Uterus (tissue), 2 donors: ENCODE results near the gene RAB21.

ENCODE experiments used
- CTCF ChIP-seq, 4 experiments: fragments of 200-600 bp in 2 of 4; fragments of 450-650 bp in 2 of 4; sonication (generic) in 2 of 4; IDR thresholded peaks; one replicate each; pipeline ENCODE4 v1.5.1; 2016 to 2019; ENCODE audit warnings: antibody characterized with exemption in 4 of 4, mild to moderate bottlenecking in 2 of 4, moderate library complexity in 1 of 4
- POLR2A ChIP-seq, 2 donors: fragments of 450-650 bp; IDR thresholded peaks; one replicate each; pipeline ENCODE4 v1.6.1; 2016; ENCODE audit warnings: antibody characterized with exemption in 2 of 2, mild to moderate bottlenecking in 1 of 2, moderate library complexity in 1 of 2

- no peak for TF ChIP-seq CTCF (IDR thresholded peaks at IDR 0.05)
- TF ChIP-seq POLR2A (IDR thresholded peaks at IDR 0.05) = no peak
Measured at GRCh38 chr12:71800177-71800576, 45.5 kb downstream of the RAB21 start.
